ENCODE results near the gene TFEB. TPM values are rescaled to one million over a fixed set of nuclear protein-coding genes. Genes with fewer than 3 reads are reported as not detected.

TFEB gene
- total and polyA plus RNA-seq, 2 donors (not counting 1 experiment from before 2014, with no cell fraction given) = 1.9 to 7.6 TPM

- no peak for DNase-seq (ENCODE audit: low read depth in 2 of 2)
- Histone ChIP-seq H3K4me3 (replicated peaks in 1 of 4; ENCODE audit: control extremely low read depth in 1 of 4, insufficient read depth in 1 of 4, low read depth in 3 of 4, low read length in 4 of 4) (no peak overlapping the region), H3K27me3 (ENCODE audit: control insufficient read depth, insufficient read depth, low read length) (peaks cover 2% of the 10 kb centered on the region), H3K79me2 (ENCODE audit: control insufficient read depth, insufficient read depth, low read length) (no peaks in the 10 kb centered on the region), H3K27ac (ENCODE audit: insufficient read depth, low read length) (no peak overlapping the region), H3K9me3 (ENCODE audit: control insufficient read depth, insufficient read depth, low read depth, low read length) (no peaks in the 10 kb centered on the region), H3K4me1 (ENCODE audit: control insufficient read depth, extremely low read depth, insufficient read depth, low read length) (no peaks in the 10 kb centered on the region), H4K20me1 (ENCODE audit: control insufficient read depth, extremely low read depth, insufficient read depth, low read length) (no peaks in the 10 kb centered on the region), H3K36me3 (ENCODE audit: control insufficient read depth, insufficient read depth, low read length) (no peaks in the 10 kb centered on the region), H2AFZ (ENCODE audit: low read length) (no peak overlapping the region), H3K9ac (ENCODE audit: insufficient read depth, low read length) (no peak overlapping the region), H3K4me2 (ENCODE audit: extremely low read depth, insufficient read depth, low read length) (no peak overlapping the region)
- TF ChIP-seq CTCF (conservative IDR thresholded peaks at IDR 0.05 in 1 of 2, IDR thresholded peaks at IDR 0.05 in 1 of 2; ENCODE audit: low read depth in 1 of 2, low read length in 2 of 2) (no peak), EZH2 (IDR thresholded peaks at IDR 0.05; ENCODE audit: low read length, missing control alignments) (no peak)
Measured at GRCh38 chr6:41671376-41671775, 64.0 kb downstream of the TFEB start.

GRCh38 chr6:41670703-41671360 lies 64.6 kb downstream of the TFEB start:
- Histone ChIP-seq H3K4me2 (ENCODE audit: extremely low read depth, insufficient read depth, low read length) (no peak overlapping the region), H3K79me2 (ENCODE audit: control insufficient read depth, insufficient read depth, low read length) (no peaks in the 10 kb centered on the region), H4K20me1 (ENCODE audit: control insufficient read depth, extremely low read depth, insufficient read depth, low read length) (no peaks in the 10 kb centered on the region), H3K4me1 (ENCODE audit: control insufficient read depth, extremely low read depth, insufficient read depth, low read length) (no peaks in the 10 kb centered on the region), H3K27ac (ENCODE audit: insufficient read depth, low read length) (no peak overlapping the region), H3K36me3 (ENCODE audit: control insufficient read depth, insufficient read depth, low read length) (no peaks in the 10 kb centered on the region), H3K9ac (ENCODE audit: insufficient read depth, low read length) (no peak overlapping the region), H3K4me3 (replicated peaks in 1 of 4; ENCODE audit: control extremely low read depth in 1 of 4, insufficient read depth in 1 of 4, low read depth in 3 of 4, low read length in 4 of 4) (no peak overlapping the region), H3K9me3 (ENCODE audit: control insufficient read depth, insufficient read depth, low read depth, low read length) (no peaks in the 10 kb centered on the region), H2AFZ (ENCODE audit: low read length) (no peak overlapping the region), H3K27me3 (ENCODE audit: control insufficient read depth, insufficient read depth, low read length) (no peaks in the 10 kb centered on the region)
- DNase-seq (ENCODE audit: low read depth in 2 of 2) = no peak
- no peak for TF ChIP-seq EZH2 (IDR thresholded peaks at IDR 0.05; ENCODE audit: low read length, missing control alignments)
- TF ChIP-seq CTCF (conservative IDR thresholded peaks at IDR 0.05 in 1 of 2, IDR thresholded peaks at IDR 0.05 in 1 of 2; ENCODE audit: low read depth in 1 of 2, low read length in 2 of 2) = no peak

GRCh38 chr6:41668968-41669367 lies 66.4 kb downstream of the TFEB start:
- no peak overlapping the region for H3K4me2 ChIP-seq (ENCODE audit: extremely low read depth, insufficient read depth, low read length)
- no peak overlapping the region for H2AFZ ChIP-seq (ENCODE audit: low read length)
- H3K4me1 ChIP-seq (ENCODE audit: control insufficient read depth, extremely low read depth, insufficient read depth, low read length) = no peaks in the 10 kb centered on the region
- no peak overlapping the region for H3K27ac ChIP-seq (ENCODE audit: insufficient read depth, low read length)
- H3K79me2 ChIP-seq (ENCODE audit: control insufficient read depth, insufficient read depth, low read length) = no peaks in the 10 kb centered on the region
- no peak for TF ChIP-seq EZH2 (IDR thresholded peaks at IDR 0.05; ENCODE audit: low read length, missing control alignments)
- TF ChIP-seq CTCF (conservative IDR thresholded peaks at IDR 0.05 in 1 of 2, IDR thresholded peaks at IDR 0.05 in 1 of 2; ENCODE audit: low read depth in 1 of 2, low read length in 2 of 2) = no peak
- DNase-seq (ENCODE audit: low read depth in 2 of 2) = no peak
- H3K9ac ChIP-seq (ENCODE audit: insufficient read depth, low read length) = no peak overlapping the region
- H3K9me3 ChIP-seq (ENCODE audit: control insufficient read depth, insufficient read depth, low read depth, low read length) = no peaks in the 10 kb centered on the region
- no peaks in the 10 kb centered on the region for H3K27me3 ChIP-seq (ENCODE audit: control insufficient read depth, insufficient read depth, low read length)
- H3K36me3 ChIP-seq (ENCODE audit: control insufficient read depth, insufficient read depth, low read length) = no peaks in the 10 kb centered on the region
- H4K20me1 ChIP-seq (ENCODE audit: control insufficient read depth, extremely low read depth, insufficient read depth, low read length) = no peaks in the 10 kb centered on the region
- no peak overlapping the region for H3K4me3 ChIP-seq (replicated peaks in 1 of 4; ENCODE audit: control extremely low read depth in 1 of 4, insufficient read depth in 1 of 4, low read depth in 3 of 4, low read length in 4 of 4)
